ENCODE results near the gene OPTC.
"Not testable (repeated sequence)": the region's sequence is repeated elsewhere in the genome, so short reads cannot be mapped to it uniquely, and the experiment has no call there.

The OPTC gene

DNA sequence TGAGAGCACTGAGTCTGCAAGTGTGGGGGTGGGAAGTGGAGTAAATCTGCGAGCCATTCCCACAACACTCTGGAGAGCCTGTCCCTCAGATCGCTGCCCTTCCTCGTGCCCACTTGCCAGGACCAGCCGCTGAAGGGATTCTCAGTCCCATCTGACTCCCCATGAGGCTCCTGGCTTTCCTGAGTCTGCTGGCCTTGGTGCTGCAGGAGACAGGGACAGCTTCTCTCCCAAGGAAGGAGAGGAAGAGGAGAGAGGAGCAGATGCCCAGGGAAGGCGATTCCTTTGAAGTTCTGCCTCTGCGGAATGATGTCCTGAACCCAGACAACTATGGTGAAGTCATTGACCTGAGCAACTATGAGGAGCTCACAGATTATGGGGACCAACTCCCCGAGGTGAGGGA is 1.9 kb downstream of the OPTC start:
- DNase-seq = no peak

DNA sequence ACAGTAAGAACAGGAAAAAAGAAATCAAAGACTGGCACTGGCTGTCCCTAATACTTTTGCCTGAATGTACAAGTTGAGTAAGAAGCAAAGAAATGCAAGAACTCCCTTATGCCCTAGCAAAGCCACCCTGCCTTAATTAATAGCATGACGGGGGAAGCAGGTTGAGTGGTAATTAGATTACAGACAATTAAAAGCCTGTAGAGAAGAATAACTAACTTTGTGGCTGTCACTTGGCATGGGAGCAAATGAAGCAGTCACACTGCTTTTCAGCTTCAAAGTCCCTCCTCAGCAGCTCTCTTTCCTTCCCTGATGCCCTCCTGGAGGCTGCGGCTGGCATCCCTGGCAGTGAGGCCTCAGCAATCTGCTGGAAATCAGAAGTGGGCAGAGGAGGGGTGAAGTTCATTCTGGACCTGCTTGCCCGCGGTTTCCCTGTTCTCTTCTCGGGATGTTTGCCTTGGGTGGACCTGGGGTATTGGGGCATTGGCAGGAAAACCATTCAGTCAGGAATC is 3.4 kb downstream of the OPTC start:
- DNase-seq = no peak

DNA sequence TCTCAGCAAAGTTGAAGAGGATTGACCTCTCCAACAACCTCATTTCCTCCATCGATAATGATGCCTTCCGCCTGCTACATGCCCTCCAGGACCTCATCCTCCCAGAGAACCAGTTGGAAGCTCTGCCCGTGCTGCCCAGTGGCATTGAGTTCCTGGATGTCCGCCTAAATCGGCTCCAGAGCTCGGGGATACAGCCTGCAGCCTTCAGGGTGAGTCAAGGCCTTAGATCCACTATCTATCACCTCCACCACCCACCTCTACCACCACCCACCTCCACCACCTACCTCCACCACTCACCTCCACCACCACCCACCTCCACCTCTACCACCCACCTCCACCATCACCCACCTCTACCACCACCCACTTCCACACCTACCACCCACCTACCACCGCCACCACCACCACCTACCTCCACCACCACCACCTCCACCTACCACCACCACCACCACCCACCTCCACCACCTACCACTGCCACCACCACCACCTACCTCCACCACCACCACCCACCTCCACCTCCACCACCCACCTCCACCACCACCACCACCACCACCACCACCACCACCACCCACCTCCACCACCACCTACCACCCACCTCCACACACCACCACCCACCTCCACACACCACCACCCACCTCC is 5.8 kb downstream of the OPTC start:
- DNase-seq = no peak

DNA sequence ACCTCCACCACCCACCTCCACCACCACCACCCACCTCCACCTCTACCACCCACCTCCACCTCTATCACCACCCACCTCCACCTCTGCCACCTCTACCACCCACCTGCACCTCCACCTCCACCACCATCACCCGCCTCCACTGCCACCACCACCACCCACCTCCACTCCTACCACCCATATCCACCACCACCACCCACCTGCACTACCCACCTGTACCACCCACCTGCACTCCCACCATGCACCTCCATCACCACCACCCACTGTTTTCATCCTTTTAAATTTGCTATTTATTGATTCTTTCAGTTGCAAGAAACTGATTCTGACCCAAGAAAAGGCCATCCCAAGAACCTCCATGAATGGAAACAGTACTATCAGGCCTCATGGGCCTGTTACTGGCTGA is 6.3 kb downstream of the OPTC start:
- no peak for DNase-seq

DNA sequence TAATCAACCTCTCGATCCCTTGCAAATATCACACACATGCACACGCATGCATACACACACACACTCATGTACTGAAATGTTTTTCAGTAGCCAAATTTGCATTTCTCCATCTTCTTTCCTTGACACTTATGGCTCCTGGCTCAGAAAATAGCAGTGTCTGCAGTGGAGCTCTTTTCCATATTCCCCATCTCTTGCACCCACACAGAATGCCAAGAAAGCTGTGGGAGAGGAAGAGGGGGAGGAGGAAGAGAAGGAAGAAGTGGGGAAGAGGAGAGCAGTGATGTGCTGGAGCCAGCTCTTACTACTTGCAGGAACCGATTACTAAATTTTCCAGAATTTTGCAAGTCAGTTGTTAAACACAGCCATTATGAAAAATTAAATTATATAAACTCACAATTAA is 9.9 kb downstream of the OPTC start:
- no peak for DNase-seq

- peak; percentile 93 for DNase-seq
Measured at GRCh38 chr1:203504400-203505250, 10.7 kb downstream of the OPTC start.

- DNase-seq = no peak
Measured at GRCh38 chr1:203505526-203506204, 11.7 kb downstream of the OPTC start.

- peak; percentile 68 for DNase-seq
Measured at GRCh38 chr1:203506858-203507626, 13.1 kb downstream of the OPTC start.

GRCh38 chr1:203507759-203508158 is 13.8 kb downstream of the OPTC start:
- peak; percentile 73 for DNase-seq

- peak; percentile 85 for DNase-seq
Measured at GRCh38 chr1:203508463-203509073, 14.6 kb downstream of the OPTC start.

DNA sequence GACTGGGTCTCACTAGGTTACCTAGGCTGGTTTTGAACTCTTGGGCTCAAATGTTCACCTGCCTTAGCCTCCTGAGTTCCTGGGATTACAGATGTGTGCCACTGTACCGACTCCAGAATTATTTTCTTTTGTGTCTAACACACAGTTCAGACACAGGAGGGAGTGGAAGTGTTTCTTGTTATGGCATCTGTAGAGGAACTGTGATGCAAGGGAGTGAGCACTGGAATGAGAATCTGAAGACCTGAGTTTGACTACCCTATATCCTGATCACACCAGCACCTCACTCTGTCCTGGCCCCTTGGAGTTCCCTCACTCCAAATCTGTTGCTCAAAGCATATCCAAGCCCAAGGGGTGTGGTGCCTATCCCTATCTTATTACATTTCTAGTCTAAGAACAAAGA is 15.2 kb downstream of the OPTC start:
- no peak for DNase-seq

- DNase-seq = no peak
Measured at GRCh38 chr1:203511513-203511912, 17.6 kb downstream of the OPTC start.

DNA sequence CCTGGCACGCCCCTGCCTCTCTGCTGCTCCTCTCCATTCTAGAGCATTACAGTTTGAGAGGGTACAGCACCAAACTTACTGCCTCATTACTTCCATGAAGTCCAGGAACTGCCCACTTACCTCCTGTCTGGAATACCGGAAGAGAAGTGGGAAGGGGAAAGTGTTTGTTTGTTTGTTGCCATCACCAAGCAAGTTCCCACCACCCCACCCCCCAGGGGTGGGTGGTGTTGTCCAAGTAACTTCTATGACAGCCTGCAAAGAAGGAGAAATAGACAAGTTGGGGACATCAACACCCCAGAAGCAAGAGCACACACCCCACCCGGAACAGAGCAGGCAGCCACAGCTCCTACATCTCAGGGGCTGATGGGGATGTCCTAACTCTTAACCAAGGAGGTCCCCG is 18.0 kb downstream of the OPTC start:
- no peak for DNase-seq

GRCh38 chr1:203512517-203512847 is 18.5 kb downstream of the OPTC start:
- no peak for DNase-seq

DNA sequence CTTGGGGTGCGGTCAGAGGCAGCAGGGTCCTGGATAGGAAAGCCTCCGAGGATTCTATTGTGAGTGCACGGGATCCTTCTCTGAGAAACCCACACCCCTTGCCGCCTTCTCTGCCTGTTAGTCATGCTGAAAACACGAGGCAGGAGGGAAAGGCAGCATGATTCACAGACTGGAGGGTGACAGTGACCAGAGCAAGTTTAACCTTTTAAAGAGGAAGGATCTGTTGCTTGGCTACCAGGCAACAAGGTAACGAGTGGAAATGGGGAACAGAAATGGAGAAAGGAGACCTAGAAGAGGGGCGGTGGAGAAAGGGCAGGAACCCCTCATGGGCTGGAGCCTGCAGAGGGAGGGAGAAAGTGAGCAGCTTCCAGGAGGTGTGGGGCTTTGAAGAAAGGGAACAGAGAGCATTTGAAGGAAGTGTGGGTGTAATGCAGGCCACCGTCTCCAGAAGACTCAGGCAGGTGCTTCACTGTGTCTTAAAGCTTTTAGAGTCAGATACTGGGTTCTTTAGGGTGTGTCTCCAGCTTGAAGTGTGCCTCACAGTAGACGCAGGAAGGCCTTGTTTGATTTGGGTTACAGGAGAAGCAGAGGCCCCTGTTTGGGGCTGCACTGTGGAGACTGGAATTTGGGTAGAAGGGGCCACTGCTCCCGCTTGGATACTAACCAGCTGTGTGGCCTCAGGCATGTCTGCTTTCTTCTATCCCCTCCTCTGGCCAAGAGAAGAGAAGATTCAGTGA is 19.1 kb downstream of the OPTC start:
- peak; percentile 98 for DNase-seq

- DNase-seq = no peak
Measured at GRCh38 chr1:203513585-203514031, 19.7 kb downstream of the OPTC start.

DNA sequence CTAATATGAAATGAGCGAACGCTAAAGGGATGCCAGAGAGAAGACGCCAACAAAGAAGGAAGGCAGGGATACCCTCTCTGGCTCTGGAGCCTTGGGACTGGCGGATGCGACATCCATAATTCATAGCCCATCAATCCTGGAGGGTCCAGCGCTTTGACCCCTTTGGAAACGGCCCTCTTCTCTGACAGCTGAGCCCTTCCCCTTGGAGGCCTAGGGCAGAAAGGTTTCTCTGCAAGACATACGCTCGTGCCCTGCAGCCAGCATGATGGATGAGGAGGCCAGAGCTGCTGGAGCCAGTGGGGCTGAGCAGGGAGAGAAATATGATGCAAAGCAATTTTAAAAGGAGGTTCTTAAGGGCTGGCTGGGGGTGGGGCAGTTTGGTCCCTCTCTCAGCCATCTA is 22.2 kb downstream of the OPTC start:
- DNase-seq = peak; percentile 48

GRCh38 chr1:203516906-203517305 is 23.0 kb downstream of the OPTC start:
- DNase-seq = peak; percentile 65

GRCh38 chr1:203517426-203518110 is 23.6 kb downstream of the OPTC start:
- DNase-seq = peak; percentile 84

DNA sequence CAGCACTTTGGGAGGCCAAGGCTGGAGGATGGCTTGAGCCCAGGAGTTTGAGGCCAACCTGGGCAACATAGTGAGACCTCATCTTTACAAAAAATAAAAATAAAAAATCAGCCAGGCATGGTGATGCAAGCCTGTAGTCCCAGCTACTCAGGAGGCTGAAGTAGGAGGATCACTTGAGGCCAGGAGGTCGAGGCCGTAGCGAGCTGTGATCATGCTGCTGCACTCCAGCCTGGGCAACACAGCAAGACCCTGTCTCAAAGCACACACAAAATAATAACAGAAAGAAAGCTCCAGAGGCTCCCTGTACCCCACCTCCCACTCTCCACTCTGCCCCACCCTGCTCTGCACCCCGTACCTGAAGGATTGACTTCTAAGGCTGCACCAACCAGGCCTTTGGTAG is 24.2 kb downstream of the OPTC start:
- DNase-seq = not testable (repeated sequence)

- DNase-seq = peak; percentile 50
Measured at GRCh38 chr1:203518541-203518940, 24.6 kb downstream of the OPTC start.

Measured in islet precursor cell (in vitro differentiated cells).